Activated T-helper 1 cell treated with anti-CD3 and anti-CD28 coated beads, Interleukin-12 subunit alpha, Interleukin-12 subunit beta, Interleukin-2, Interleukin-4 antibody, amounts not matched to agents 30 ng/mL and 10 ng/mL and 1 ng/mL, durations not matched to agents 14 hours and 24 hours and 36 hours (primary cell): ENCODE data around the gene STX8. TPM values are rescaled to one million over a fixed set of nuclear protein-coding genes. Genes with fewer than 3 reads are reported as not detected.

Source experiments
- DNase-seq: peaks from one replicate; pipeline ENCODE4 v3.0.0; 2021; ENCODE audit warnings: low spot score
- H3K27ac Mint-ChIP-seq: one replicate; pipeline ENCODE4 v1.8.0; 2021; ENCODE audit warnings: mild to moderate bottlenecking, mixed read lengths
- H3K27me3 Mint-ChIP-seq: one replicate; pipeline ENCODE4 v1.8.0; 2022; ENCODE audit warnings: mild to moderate bottlenecking, moderate library complexity, mixed read lengths; ENCODE audit not compliant: insufficient read depth
- H3K36me3 Mint-ChIP-seq: one replicate; pipeline ENCODE4 v1.8.0; 2021; ENCODE audit warnings: low read depth, mixed read lengths
- H3K4me1 Mint-ChIP-seq: one replicate; pipeline ENCODE4 v1.8.0; 2021; ENCODE audit warnings: low read depth, mixed read lengths
- H3K4me3 Mint-ChIP-seq: one replicate; pipeline ENCODE4 v1.8.0; 2021; ENCODE audit warnings: mild to moderate bottlenecking, moderate library complexity, mixed read lengths
- H3K9me3 Mint-ChIP-seq: one replicate; pipeline ENCODE4 v1.8.0; 2021; ENCODE audit warnings: mixed read lengths
- intact Hi-C: fragments of 100-400 bp; cut with micrococcal nuclease; formaldehyde crosslinking; loops from one replicate; pipeline ENCODE4 v1.15.1; 2024
- total RNA-seq: library from RNA; stranded (reverse); gene quantifications from 2 replicates; pipeline ENCODE4 v1.2.3, GENCODE V29; 2022

The STX8 gene
- total RNA-seq, 1 donor from 2014 or later: 47.2 TPM

GRCh38 chr17:9203771-9204425, 371.7 kb downstream of the STX8 start:
- no peak for DNase-seq
- H3K27ac Mint-ChIP-seq: no peak overlapping the region
- no peaks in the 10 kb centered on the region for H3K27me3 Mint-ChIP-seq
- no peak overlapping the region for H3K4me3 Mint-ChIP-seq
- H3K9me3 Mint-ChIP-seq: no peaks in the 10 kb centered on the region
- no peaks in the 10 kb centered on the region for H3K36me3 Mint-ChIP-seq
- intact Hi-C loops: no loop called here
- H3K4me1 Mint-ChIP-seq: no peaks in the 10 kb centered on the region

- Mint-ChIP-seq H3K9me3 (no peaks in the 10 kb centered on the region), H3K27ac (no peak overlapping the region), H3K27me3 (no peaks in the 10 kb centered on the region), H3K4me1 (no peaks in the 10 kb centered on the region), H3K4me3 (no peak overlapping the region), H3K36me3 (no peaks in the 10 kb centered on the region)
- no peak for DNase-seq
- intact Hi-C loops: no loop called here
These were observed 373.1 kb downstream of the STX8 start for GRCh38 chr17:9202532-9202931.

- H3K4me3 Mint-ChIP-seq: no peak overlapping the region
- DNase-seq: no peak
- intact Hi-C loops: no loop called here
- no peaks in the 10 kb centered on the region for H3K27me3 Mint-ChIP-seq
- no peak overlapping the region for H3K27ac Mint-ChIP-seq
- H3K9me3 Mint-ChIP-seq: no peaks in the 10 kb centered on the region
- no peaks in the 10 kb centered on the region for H3K36me3 Mint-ChIP-seq
- no peaks in the 10 kb centered on the region for H3K4me1 Mint-ChIP-seq
These were observed 374.8 kb downstream of the STX8 start for GRCh38 chr17:9200699-9201359.

Other genes starting within 250 kb of the STX8 start
- not detected in 2 replicates for gene CFAP52, start 822 bp upstream of the STX8 start, total RNA-seq
- not detected in 2 replicates for gene USP43, start 69.7 kb upstream of the STX8 start, total RNA-seq
- gene DHRS7C, start 215.8 kb upstream of the STX8 start, total RNA-seq: not detected in 2 replicates
- not detected in 2 replicates for gene GSG1L2, start 246.3 kb upstream of the STX8 start, total RNA-seq